PFSK-1 (cell line): ENCODE data around the gene CORIN.

ENCODE experiments used
- POLR2AphosphoS5 ChIP-seq: IDR thresholded peaks from 2 replicates; pipeline ENCODE4 v1.6.1; 2012; ENCODE audit warnings: low read depth, mild to moderate bottlenecking, control low read depth, low read length, moderate library complexity
- REST ChIP-seq, 2 experiments: IDR thresholded peaks; 2 replicates each; pipeline versions ENCODE4 v1.6.1 to v1.8.0; 2011 to 2012; ENCODE audit warnings: low read depth in 2 of 2, low read length in 2 of 2, control low read depth in 1 of 2, inconsistent platforms in 1 of 2, mild to moderate bottlenecking in 1 of 2, moderate library complexity in 1 of 2; ENCODE audit not compliant: insufficient read depth in 1 of 2
- TAF1 ChIP-seq: IDR thresholded peaks from 2 replicates; pipeline ENCODE4 v1.6.1; 2012; ENCODE audit warnings: low read length, control low read depth, borderline replicate concordance; ENCODE audit not compliant: insufficient read depth

DNA sequence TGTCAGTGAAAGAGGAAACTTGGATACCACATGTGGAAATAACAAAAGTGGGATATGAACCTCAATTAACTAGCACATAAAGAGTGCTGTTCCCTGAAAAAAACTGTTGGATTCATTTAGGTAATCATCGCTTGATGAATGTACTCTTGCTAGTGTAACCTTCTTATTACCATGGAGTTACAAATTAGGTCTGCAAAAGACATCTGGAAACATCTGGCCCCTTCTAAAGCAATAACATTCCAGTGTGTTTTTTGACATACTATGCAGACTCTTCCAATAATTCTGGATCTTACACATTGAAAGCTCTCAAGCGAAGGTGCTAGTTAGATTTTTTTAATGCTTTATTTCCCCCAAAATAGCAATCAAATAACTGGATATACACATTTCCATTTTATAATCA lies 218.2 kb downstream of the CORIN start:
- TF ChIP-seq REST (IDR thresholded peaks at IDR 0.05; ENCODE audit: insufficient read depth in 1 of 2, low read depth in 2 of 2, low read length in 2 of 2) (no peak), POLR2AphosphoS5 (no peak), TAF1 (no peak)
